ENCODE data around the gene MED27.

- TF ChIP-seq NR2C2 (CRISPR knock-in tag; IDR thresholded peaks at IDR 0.05) (no peak), NR2C2 (tag; IDR thresholded peaks at IDR 0.05) (no peak), EP300 (IDR thresholded peaks at IDR 0.05; ENCODE audit: low read length) (no peak), PHB2 (IDR thresholded peaks at IDR 0.05; ENCODE audit: low read depth) (no peak), ZNF408 (CRISPR knock-in tag; IDR thresholded peaks at IDR 0.05; ENCODE audit: low read depth) (no peak), ZBTB49 (CRISPR knock-in tag; IDR thresholded peaks at IDR 0.05; ENCODE audit: borderline replicate concordance) (no peak), RFX7 (CRISPR knock-in tag; IDR thresholded peaks at IDR 0.05) (no peak)
Measured at GRCh38 chr9:131868766-131869165, 210.9 kb downstream of the MED27 start.

All from K562 (cell line).